Effector CD8-positive, alpha-beta T cell (primary cell): ENCODE data around the gene ATOX1.
"Not testable (repeated sequence)": the region's sequence is repeated elsewhere in the genome, so short reads cannot be mapped to it uniquely, and the experiment has no call there.

Experiments used
- DNase-seq: peaks from one replicate; lab custom pipeline; 2025; lab: John Stamatoyannopoulos, UW
- total RNA-seq, 4 experiments: gene quantifications; one replicate each; lab custom pipeline; 2026; lab: John Stamatoyannopoulos, UW

Gene ATOX1
- total RNA-seq = 8.4 to 16.3 (median 12.8) reads per million in 4 experiments

- DNase-seq = peak; percentile 82
These were observed at the start of gene ATOX1 for GRCh38 chr5:151758430-151759241. TSS of gene ATOX1 (minus strand) at chr5:151758631. CDS start at chr5:151758551, 80 bp downstream.

- DNase-seq = no peak
These were observed 47.2 kb upstream of the ATOX1 start for GRCh38 chr5:151805414-151806223.

- no peak for DNase-seq
These were observed 42.1 kb upstream of the ATOX1 start for GRCh38 chr5:151800532-151800931.

GRCh38 chr5:151799407-151799806, 41.0 kb upstream of the ATOX1 start:
- DNase-seq = no peak

- no peak for DNase-seq
These were observed 40.2 kb upstream of the ATOX1 start for GRCh38 chr5:151798674-151799073.

GRCh38 chr5:151795426-151795825, 37.0 kb upstream of the ATOX1 start:
- DNase-seq = no peak

- no peak for DNase-seq
These were observed 34.9 kb upstream of the ATOX1 start for GRCh38 chr5:151793358-151793757.

GRCh38 chr5:151787817-151788216, 29.4 kb upstream of the ATOX1 start:
- DNase-seq = no peak

GRCh38 chr5:151786468-151786867, 28.0 kb upstream of the ATOX1 start:
- no peak for DNase-seq

- DNase-seq = no peak
These were observed 25.7 kb upstream of the ATOX1 start for GRCh38 chr5:151784141-151784540.

GRCh38 chr5:151783664-151784063, 25.2 kb upstream of the ATOX1 start:
- not testable (repeated sequence) for DNase-seq

- no peak for DNase-seq
These were observed 22.8 kb upstream of the ATOX1 start for GRCh38 chr5:151781201-151781600.

- no peak for DNase-seq
These were observed 21.9 kb upstream of the ATOX1 start for GRCh38 chr5:151780348-151780747.

- DNase-seq = no peak
These were observed 21.2 kb upstream of the ATOX1 start for GRCh38 chr5:151779531-151780125.

GRCh38 chr5:151775025-151775606, 16.7 kb upstream of the ATOX1 start:
- no peak for DNase-seq

GRCh38 chr5:151773951-151774350, 15.5 kb upstream of the ATOX1 start:
- no peak for DNase-seq

- DNase-seq = no peak
These were observed 14.6 kb upstream of the ATOX1 start for GRCh38 chr5:151772846-151773561.

- peak; percentile 29 for DNase-seq
These were observed 13.8 kb upstream of the ATOX1 start for GRCh38 chr5:151772029-151772845.

- peak; percentile 97 for DNase-seq
These were observed 13.0 kb upstream of the ATOX1 start, which contains the start of gene G3BP1 for GRCh38 chr5:151771259-151772028. TSS of gene G3BP1 (plus strand) at chr5:151771954. CDS start at chr5:151786621, 14,667 bp downstream.
